ENCODE data around the gene TAS2R60.
"Not testable (repeated sequence)": the region's sequence is repeated elsewhere in the genome, so short reads cannot be mapped to it uniquely, and the experiment has no call there.

Gene TAS2R60

DNA sequence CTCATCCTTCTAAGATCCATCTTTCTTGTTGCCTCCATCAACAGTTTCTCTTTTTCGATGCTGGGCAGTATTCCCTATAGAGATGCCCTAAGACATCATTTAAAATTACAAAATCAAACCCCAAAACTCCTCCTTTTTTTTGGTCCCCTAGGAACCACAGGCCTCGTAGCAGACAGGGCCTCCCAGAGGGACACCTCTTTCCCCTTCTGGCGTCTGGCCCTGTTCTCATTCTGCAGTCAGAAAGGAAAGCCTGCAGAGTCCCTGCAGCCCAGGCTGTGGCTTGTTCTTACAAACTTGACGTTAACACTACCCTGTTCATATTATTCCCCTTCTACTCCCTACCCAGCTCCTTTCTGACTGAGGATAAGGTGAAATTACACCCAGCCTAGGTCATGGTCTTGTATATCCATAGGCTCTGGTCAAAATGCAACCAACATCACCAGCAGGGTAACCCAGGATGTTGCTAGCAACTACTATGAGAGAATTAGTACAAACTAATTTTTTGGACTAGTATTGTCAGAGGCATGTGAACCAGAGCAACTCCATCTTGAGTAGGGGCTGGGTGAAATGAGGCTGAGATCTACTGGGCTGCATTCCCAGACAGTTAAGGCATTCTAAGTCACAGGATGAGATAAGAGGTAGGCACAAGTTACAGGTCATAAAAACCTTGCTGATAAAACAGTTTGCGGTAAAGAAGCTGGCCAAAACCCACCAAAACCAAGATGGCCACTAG is 31.1 kb upstream of the TAS2R60 start:
- DNase-seq: no peak

DNA sequence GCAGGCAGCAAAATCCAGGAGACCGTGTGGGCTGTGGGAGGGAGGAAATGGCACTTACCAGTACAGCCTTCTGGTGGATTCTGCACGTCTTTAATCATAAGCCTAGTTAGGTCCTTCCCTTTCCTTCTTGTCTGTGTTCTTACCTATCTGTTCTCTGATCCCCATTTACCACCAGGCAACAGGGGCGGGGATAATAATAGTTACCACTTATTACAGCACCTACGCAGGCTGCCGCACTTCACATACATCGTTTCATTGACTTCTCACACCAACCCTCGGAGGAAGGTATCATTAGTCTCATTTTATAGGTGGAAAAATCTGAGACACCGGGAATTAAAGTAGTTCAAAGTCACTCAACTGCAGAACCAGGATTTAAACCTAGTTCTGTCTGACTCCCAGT is 30.1 kb upstream of the TAS2R60 start:
- DNase-seq: no peak

DNA sequence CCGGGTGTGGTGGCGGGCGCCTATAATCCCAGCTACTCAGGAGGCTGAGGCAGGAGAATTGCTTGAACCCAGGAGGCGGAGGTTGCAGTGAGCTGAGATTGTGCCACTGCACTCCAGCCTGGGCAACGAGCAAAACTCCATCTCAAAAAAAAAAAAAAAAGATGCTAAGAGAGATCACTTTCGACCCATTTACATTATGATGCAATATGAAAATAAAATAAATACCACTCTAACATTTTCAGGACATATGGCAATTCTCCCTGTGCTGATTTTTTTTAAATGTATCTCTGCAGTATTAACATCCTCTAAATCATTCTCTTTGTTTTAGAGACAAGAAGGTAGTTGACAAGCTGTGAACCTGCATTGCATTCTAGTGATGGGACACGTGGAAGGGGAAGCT is 28.0 kb upstream of the TAS2R60 start:
- not testable (repeated sequence) for DNase-seq

DNA sequence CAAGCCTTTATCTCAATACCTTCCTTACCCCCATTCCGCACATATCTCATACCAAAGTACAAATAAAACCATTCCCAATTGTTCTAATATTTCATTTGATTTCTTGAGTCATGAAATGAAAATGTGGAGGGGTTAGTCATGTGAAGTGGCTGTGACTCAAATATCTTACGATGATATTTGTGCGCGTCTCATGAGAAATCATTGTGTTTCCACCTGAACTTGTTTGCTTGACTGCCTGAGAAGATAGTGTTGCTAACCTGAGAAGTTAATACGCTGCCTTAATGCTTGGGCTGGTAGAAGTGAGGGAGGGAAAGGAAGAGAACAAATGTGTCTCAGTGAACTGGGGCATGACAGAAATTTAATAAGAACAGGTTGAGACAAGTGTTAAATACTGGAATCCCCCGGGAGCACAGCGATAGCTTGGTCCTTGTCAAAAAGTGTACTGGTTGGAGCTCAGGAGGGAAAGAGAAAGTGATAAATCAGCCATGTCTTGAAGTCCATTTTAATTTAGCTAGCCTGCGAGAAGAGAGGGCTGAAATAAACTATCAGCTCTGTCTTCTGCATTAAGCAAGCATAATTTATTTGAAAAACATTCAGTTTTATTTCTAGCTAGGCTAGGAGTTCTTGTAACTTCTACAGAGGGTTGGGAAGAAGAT is 27.4 kb upstream of the TAS2R60 start:
- no peak for DNase-seq

DNA sequence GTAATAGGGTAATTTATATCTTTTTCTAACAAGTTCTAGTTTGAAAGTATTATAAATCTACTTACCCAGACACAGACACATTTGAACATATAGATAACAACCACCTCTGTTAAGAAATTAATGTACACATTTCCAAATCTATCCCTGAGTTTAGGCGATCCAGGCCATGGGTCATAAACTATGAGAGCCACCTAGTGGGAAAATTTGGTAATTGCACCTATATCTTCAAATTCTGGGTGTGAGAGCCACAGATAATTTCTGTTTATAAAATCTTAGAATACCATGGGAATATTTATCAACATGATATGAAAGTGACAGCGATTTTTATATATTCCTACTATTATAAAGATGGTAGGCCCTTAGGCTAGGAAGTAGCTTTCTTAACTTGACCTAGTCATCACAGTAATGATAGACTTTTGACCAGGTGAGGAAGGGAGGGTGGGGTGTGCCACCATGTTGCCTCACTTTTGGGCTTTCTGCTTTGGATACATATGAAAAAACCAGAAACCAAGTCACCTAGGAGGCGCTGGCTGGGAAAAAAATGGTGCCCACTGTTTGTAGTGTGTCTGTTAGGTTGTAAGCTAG is 26.6 kb upstream of the TAS2R60 start:
- DNase-seq: peak; percentile 74

DNA sequence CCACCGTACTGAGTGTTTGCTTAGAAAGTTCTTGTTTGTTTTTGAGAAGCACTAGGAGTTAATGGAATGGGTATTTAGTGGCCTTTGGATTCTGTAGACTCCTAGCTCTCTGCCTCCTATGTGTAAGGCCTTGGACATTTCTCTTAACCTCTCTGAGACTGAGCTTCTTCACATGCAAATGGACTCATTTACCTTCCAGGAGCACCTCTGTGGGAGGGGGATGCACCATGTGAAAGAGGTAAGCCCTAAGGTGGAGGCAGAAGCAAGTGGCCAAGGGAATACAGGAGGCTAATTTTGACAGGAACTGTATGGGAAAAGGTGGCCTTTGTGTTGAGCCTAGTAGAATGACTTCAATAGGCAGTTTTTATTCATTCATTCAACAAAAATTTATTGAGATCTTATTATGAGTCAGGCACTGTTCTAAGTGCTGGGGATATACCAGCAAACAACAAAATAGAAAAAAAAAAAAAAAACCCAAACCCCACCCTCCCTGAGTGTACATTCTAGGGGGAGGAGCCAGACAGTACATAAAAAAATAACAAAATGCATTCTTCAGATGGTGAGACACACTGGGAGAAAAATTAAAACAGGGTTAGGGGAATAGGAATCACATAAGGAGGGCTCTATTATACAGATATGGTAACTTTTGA is 25.4 kb upstream of the TAS2R60 start:
- no peak for DNase-seq

DNA sequence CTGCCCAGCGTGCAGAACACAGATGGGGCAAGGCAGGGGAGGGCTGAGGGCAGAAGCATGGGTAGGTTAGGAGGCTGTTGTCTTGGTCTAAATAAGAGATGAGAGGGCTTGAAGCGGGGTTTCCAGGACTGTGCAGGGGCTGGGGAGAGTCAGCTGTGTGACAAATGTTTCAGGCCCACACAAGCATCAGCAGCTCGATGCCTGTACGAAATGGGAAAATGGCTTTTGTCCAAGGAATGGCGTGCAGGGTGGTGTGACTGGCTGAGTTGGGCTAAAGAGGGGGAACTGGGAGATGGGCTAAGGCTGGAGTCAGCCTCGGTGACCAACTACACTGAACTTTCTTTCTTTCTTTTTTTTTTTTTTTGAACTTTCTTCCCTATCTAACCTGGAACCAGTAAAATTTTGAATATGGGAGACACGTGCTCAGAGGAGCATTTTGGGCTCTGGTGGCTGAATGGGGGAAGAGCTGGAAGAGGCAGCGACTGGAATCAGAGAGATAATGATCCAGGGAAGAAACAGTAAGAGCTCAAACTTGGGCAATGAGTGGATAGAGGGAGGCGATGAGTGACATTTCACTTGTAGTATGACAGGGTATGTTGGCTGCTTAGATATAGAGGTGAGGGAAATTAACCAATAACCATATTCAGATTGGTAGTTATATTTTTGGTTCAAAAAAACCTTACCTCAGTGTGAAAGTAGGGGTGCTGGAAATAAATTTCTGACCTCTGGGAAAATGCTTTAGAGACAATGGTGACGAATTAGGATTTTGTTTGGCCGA is 24.4 kb upstream of the TAS2R60 start:
- DNase-seq: no peak

DNA sequence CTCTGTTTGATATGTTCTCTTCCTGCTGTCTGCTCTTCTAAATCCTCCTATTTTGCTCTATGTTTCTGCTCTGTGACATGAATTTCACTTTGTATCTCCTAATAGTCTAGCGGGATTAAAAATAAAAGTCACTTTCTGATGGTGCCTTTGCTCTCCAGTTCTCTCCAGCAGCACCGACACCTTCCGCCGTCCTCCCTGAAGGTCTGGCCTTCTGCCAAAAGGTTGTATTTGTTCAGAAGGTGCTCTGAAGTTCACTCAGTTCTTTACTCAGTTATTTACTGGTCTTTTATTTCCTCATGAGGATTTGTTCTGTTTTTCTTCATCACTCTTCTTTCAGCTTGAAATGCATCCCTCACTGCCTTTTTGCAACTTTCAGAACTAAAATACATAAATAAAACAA is 23.4 kb upstream of the TAS2R60 start:
- DNase-seq: no peak

DNA sequence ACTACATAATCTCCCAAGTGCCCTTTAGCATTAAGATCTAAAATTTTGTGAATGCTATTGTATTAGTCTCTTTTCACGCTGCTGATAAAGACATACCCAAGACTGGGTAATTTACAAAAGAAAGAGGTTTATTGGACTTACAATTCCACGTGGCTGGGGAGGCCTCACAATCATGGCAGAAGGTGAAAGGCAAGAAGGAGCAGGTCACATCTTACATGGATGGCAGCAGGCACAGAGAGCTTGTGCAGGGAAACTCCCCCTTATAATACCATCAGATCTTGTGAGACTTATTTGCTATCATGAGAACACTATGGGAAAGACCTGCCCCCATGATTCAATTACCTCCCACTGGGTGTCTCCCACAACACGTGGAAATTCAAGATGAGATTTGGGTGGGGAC is 22.6 kb upstream of the TAS2R60 start:
- not testable (repeated sequence) for DNase-seq

DNA sequence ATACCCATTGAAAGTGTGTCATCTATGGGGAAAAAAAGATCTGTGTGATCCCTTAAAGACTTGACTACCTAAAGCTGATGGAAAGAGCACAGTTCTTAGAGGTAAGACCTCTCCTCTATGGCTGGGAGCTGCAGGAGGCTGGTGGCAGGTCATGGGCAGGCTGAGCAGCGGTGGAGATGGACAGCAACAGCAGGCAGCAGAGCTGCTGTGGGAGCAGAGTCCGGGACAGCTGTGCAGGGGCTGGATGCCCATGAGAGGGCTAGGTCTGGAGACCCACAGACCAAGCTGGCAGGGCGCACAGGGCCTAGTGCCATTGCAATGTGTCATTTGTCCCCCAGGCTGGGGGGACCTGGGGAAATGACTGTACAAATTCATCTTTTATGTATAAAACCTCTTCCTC is 21.2 kb upstream of the TAS2R60 start:
- DNase-seq: no peak

DNA sequence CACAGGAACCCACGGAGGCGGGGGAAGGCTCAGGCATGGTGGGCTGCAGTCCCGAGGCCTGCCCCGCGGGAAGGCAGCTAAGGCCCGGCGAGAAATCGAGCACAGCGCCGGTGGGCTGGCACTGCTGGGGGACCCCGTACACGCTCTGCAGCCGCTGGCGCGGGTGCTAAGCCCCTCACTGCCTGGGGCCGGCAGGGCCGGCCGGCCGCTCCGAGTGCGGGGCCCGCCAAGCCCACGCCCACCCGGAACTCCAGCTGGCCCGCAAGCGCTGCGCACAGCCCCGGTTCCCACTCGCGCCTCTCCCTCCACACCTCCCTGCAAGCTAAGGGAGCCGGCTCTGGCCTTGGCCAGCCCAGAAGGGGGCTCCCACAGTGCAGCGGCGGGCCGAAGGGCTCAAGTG is 18.8 kb upstream of the TAS2R60 start:
- not testable (repeated sequence) for DNase-seq

DNA sequence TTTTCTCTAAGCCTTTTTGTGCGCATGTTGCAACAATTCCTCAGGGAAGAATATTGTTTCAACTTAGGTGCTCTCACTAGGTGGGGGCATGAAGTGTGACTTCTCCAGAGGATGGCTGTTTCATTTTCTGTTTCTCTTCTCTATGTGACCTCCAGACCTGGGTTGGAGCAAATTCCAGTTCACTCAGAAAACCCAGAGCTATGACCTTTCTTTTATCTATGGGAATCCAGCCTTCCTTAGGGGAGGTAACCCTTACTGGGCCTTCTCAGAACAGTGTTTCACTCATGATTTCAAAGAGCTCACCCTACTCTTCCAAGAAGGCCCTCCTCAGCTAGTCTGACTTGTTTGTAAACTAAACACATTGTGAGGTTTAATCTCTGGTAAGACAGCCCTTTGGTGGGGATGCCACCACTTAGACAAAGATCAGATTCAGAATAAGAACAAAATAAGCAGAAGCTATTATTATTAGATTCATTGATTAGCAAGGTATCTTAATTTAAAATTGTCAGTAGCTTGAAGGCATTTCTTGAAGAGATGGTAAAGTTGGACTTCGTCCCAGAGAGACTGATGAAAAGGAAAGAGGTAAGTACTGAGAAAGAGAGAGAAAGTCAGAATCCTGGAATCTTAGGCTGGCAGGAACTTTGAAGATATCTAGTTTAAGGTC is 16.6 kb upstream of the TAS2R60 start:
- DNase-seq: no peak

DNA sequence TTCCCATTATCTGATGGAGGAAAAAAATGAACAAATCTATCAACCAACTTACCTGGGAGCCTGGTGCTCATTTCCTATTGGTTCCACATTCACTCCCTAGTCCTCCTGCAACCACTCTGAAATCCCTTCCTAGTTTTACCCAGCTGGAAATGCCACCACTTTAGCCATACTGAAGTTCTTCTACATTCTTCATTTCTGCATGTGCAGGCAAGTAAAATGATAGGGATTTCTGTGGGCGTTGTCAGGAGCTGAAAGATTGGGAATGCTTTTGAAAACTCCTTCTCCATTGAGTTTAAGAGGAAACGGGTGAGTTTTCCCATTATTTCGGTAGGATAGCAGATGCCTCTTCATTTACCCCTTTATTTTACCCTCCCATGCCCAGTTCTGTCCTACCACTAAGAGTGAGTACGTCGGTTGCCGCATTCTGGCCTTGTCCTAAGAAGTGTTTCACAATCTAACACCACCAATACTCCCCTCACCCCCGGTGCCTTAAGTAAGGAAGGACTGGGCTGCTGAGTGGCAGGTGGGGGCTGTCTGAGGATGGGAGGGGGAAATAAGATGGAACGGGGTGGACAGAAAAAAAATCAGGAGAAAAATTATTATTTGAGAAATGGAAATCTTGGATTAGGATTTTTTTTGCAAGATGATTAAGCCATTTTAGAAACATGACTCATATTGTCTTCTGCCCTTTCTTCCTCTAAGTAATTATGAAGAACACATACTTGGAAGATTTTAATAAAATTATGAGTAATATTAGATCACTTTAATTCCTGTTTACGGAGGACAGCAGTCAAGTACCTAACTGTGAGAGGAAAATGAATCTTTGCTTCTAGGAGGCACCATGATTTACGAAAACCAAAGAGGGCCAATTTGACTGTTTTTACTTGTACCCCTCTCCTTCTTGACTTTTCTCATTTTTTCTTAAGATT is 13.2 kb upstream of the TAS2R60 start:
- DNase-seq: no peak

DNA sequence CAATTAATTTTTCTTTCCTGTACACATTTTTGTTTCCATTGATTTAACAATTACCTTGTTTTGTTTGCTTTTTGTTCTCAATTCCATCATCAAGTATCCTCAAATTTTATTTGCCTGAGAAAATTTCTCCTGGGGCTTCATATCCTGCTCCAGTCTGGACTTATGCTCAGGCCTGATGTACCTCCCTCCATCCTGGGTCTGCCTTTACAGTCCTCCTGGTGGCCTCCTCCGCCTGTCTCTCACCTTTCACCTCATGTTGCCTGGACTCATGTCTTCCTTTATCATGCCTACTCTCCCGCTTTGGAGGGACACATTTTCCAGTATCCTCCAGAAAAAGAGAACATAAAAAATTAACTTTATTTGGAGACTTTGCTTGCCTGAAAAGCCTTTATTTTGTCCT is 12.1 kb upstream of the TAS2R60 start:
- DNase-seq: no peak

DNA sequence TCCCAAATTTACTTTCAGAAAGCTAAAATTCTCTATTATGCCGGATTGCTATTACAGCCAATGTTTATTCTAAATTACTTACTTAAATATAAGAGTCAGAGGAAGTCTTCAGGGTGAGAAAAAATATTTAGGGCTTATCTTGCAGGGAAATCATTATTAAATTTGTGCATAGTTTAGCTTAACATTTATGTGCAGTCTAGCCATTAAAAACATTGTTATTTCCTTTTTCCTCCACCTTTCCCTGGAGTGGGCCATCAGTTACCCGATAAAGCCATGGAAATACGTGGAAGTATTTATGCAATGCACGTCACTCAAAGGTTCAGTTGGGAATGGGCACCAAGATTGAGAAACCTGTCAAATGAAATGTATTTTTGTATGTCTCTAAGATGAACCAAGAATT is 9.5 kb upstream of the TAS2R60 start:
- no peak for DNase-seq

DNA sequence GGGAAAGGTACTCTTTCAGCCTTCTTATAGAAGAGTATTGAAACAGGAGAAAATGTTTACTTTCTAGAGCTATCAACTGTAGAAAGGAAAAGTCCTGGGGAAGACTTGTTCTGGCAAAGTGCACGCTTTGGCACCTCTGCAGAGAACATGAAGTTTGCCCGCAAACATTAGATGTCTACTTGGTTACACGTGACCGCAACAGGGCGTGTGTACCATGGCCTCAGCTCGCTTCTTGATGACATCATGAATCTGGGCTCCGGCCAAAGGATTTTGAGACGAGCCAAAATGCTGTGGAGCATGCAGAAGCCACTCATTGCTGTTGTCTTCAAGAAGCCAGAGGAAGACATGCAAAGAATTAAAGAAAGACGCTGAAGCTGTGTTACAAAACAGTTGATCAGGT is 8.6 kb upstream of the TAS2R60 start:
- DNase-seq: no peak

DNA sequence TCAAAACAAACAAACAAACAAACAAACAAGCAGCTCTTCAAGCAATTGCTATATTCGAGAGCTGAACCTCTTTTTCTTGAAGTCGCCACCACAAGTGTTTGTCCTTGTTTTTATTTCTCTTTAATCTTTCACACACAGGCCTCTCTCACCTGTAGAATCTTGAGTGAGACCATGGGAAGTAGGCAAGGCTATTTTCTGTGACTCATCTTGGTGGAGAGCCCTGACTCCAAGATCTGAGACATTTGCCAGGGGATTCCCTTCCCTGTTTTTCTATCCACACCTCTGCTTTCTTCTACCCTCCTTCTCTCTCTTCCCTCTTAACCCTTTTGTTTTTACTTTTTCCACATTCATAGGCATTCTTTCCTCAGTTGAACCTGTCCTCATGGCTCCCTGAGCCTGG is 8.0 kb upstream of the TAS2R60 start:
- no peak for DNase-seq

DNA sequence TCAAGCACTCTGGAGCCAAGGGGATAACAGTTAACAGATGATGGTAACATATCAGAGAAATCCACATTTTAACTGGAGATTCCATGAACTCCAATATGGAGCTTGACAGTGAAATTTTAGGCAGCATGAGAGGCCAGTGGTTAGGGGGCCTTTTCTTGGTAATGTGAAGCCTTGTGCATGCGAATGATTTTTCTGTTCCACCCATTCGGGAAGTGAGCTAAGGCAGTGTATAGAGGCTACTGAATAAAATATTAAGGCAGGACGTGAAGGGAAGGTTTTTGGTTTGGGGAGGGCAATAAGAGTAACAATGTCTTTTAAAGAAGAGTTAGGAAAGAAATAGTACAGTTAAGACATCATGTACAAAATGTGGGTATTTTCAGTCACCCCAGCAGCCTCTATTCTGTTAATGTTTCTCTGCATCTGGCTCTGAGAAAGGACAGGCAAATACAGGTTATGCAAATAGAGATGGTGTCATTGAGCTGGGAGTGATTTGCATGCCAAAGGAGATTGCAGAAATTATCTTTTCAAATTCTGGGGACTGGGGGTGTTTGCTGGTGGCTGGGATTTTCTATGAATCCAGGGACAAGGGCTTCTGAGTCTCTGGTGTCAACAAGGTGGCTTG is 6.8 kb upstream of the TAS2R60 start:
- DNase-seq: no peak

DNA sequence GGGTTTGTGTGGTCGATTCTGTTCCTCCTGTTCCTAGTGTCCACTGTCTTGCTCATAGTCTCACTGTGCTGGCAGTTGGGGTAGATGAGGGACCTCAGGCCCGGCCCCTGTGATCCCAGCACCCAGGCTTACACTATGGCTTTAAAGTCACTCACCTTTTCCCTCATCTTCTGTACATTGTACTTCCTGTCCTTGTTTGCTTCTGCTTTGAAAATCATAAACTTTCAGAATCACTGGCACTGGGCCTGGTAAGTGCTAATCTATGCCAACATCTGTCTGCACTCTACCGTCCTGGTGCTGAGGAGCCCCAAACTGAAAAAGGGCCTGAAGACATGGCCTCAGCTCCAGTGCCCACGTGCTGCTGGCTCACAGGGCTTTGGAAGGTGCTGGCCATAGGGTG is 5.7 kb upstream of the TAS2R60 start:
- DNase-seq: no peak

DNA sequence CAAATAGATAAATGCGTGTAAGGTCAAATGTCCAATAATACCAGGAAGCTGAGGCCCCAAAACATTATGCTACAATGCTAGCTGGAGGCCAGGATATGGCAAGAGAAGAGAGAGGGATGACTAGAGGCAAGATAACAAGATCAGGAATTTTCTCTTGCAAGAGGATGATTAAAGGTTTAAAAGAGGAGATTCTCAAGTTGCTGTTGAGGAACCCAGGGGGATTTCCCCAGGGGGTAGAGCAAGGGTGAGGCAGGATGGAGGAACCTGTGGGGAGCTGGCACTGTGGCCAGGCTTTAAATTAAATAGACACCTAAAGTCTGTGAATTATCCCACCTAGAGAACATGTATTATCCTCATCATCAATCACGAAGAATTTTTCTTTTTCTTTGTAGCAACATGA is 3.4 kb upstream of the TAS2R60 start:
- DNase-seq: no peak
